Heart left ventricle (tissue), 16 donors: Measurements from ENCODE around the gene THSD4. TPM values are rescaled to one million over a fixed set of nuclear protein-coding genes. Genes with fewer than 3 reads are reported as not detected.

Experiments used
- ATAC-seq, 4 donors: fragments of 200-7000 bp; cut with Tn5 transposase; one replicate each; pipeline ENCODE4 v1.9.1; 2020 to 2022; ENCODE audit warnings: moderate library complexity in 4 of 4, mild to moderate bottlenecking in 3 of 4, moderate number of reproducible peaks in 1 of 4
- DNase-seq, 5 donors: peaks; one replicate each; pipeline ENCODE4 v3.0.0-alpha.2; 2020
- H3K27ac ChIP-seq, 12 donors: fragments of 200-600 bp; sonication (generic) in 4 of 12; one replicate each; pipeline versions ENCODE4 v1.5.0 to v1.8.0; 2016 to 2022; ENCODE audit warnings: mild to moderate bottlenecking in 2 of 12
- H3K27me3 ChIP-seq, 9 donors: fragments of 200-600 bp; sonication (generic) in 2 of 9; one replicate each; pipeline versions ENCODE4 v1.5.1 to v1.8.0; 2016 to 2022; ENCODE audit warnings: mild to moderate bottlenecking in 3 of 9
- H3K36me3 ChIP-seq, 9 donors: fragments of 200-600 bp; sonication (generic) in 2 of 9; one replicate each; pipeline versions ENCODE4 v1.5.0 to v1.8.0; 2018 to 2022; ENCODE audit warnings: mild to moderate bottlenecking in 2 of 9
- H3K4me1 ChIP-seq, 12 donors: fragments of 200-600 bp; sonication (generic) in 4 of 12; one replicate each; pipeline versions ENCODE4 v1.5.0 to v1.8.0; 2016 to 2022; ENCODE audit warnings: mild to moderate bottlenecking in 3 of 12
- H3K4me3 ChIP-seq, 12 donors: fragments of 200-600 bp; sonication (generic) in 4 of 12; one replicate each; pipeline versions ENCODE4 v1.5.0 to v1.8.0; 2017 to 2022; ENCODE audit warnings: mild to moderate bottlenecking in 9 of 12, moderate library complexity in 4 of 12
- H3K9me3 ChIP-seq, 12 donors: fragments of 200-600 bp; sonication (generic) in 4 of 12; one replicate each; pipeline versions ENCODE4 v1.5.0 to v1.8.0; 2016 to 2022; ENCODE audit warnings: mild to moderate bottlenecking in 1 of 12
- POLR2A ChIP-seq, 2 donors: fragments of 450-650 bp; IDR thresholded peaks; one replicate each; pipeline ENCODE4 v1.6.1; 2017; ENCODE audit warnings: antibody characterized with exemption in 2 of 2, mild to moderate bottlenecking in 2 of 2, moderate library complexity in 2 of 2
- WGBS, 4 donors: extraction: QIAGEN DNeasy Blood & Tissue Kit in 2 of 4; methylation state at CpG; one replicate each; pipeline versions ENCODE4 v1.1.5 to v1.1.7; 2013 to 2018; 5-methylcytosine and 5-hydroxymethylcytosine counted together
- intact Hi-C, 10 donors: fragments of 100-400 bp; cut with DNase I; formaldehyde crosslinking; loops; one replicate each; pipeline versions ENCODE4 v1.11.1 to v1.14.2; 2022
- polyA plus RNA-seq, 2 donors: library from polyadenylated mRNA; stranded (reverse); fragments of 200-250 nt; gene quantifications; one replicate each; pipeline ENCODE4 v1.2.3, GENCODE V29; 2013
- total RNA-seq, 9 donors: library from RNA; depleted of rRNA in 2 of 9; stranded (reverse); fragments of >200 nt in 2 of 9; fragmentation: NEBNext Ultra II Directional in 3 of 9; extraction: Animal tissue kit (Norgen Biotek cat#: 25700) in 3 of 9; gene quantifications; one replicate each; pipeline versions ENCODE4 v1.1.0 to v1.2.4, GENCODE V29; 2016 to 2023
- TF ChIP-seq, protein P1 (sequence below), 12 donors: fragments of 200-600 bp; sonication (generic) in 4 of 12; IDR thresholded peaks; one replicate each; pipeline versions ENCODE4 v1.5.0 to v1.8.0; 2018 to 2022; ENCODE audit warnings: antibody characterized with exemption in 12 of 12, mild to moderate bottlenecking in 5 of 12
- donor health status: ischemic (EF 13 %, LVEDD 7.1; RV severe dilation, severe dysfunction).
- donor health status: healthy with polysubstance abuse.
- donor health status: DM: no; HTN: yes; CAD: no.
- donor health status: DM: no; HTN: no; CAD: no.
- donor health status: ischemic (EF 25% LVEDD 6.9; RV normal size, moderate dysfunction).
- donor health status: ischemic (EF 25% LVEDD 5.7; RV mildly dilated, moderate dysfunction).
- donor health status: healthy.
- donor health status: DM: yes; HTN: yes; CAD: no.
- donor health status: ischemic (EF 35%, LVEDD 5.7; RV mildly dilated, moderate dysfunction).
- donor health status: nonischemic (EF 11% LVEDD 7.7; RV severe dilation, severe dysfunction).
- donor health status: DM: yes; HTN: yes; CAD: no.
- donor health status: PGD.
- donor health status: ischemic (EF 29% LVEDD 5.4; RV normal size, mild dysfunction).
- donor health status: nonischemic (EF 23%, LVEDD 6.1; RV moderate dilation, normal function).

THSD4 gene
- total and polyA plus RNA-seq, 11 donors = 32.6 to 206 (median 93.2) TPM

DNA sequence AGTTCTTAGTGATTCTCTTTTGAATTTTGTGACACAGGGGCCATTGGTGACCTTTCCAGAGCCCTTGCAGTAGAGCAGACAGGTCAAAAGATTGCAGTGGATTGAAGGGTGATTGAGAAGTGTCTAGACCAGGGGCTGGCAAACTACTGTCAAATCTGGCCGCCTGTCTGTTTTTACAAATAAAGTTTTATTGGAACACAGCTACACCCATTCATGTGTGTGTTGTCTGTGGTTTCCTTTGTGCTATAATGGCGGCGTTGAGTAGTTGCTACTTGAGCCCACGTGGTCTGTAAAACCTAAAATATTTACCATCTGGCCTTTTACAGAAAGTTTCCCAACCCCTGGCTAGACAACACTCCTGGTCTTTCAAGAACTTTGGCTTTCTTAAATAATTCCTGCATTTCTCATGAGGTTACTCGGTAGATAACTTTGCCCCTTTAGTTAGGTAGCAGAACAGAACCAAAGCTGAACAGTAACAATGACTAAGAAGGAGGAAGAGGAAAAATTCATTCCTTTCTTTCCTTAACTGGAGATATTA, 430.0 kb downstream of the THSD4 start:
- H3K4me1 ChIP-seq = peaks cover 0 to 37% (median 9%) of the 10 kb centered on the region in 12 donors
- H3K4me3 ChIP-seq = no peak overlapping the region
- 54 to 64% (median 59%) methylated on average over 5 of the region's 5 CpGs for WGBS, 4 donors
- intact Hi-C loops = loop anchor here in 1 of 10 donors (10.0 kb wide), 1 partner anchor 90 kb away; no protein-coding TSS in a partner anchor
- no peak for TF ChIP-seq POLR2A (IDR thresholded peaks at IDR 0.05)
- TF ChIP-seq, protein P1, sequence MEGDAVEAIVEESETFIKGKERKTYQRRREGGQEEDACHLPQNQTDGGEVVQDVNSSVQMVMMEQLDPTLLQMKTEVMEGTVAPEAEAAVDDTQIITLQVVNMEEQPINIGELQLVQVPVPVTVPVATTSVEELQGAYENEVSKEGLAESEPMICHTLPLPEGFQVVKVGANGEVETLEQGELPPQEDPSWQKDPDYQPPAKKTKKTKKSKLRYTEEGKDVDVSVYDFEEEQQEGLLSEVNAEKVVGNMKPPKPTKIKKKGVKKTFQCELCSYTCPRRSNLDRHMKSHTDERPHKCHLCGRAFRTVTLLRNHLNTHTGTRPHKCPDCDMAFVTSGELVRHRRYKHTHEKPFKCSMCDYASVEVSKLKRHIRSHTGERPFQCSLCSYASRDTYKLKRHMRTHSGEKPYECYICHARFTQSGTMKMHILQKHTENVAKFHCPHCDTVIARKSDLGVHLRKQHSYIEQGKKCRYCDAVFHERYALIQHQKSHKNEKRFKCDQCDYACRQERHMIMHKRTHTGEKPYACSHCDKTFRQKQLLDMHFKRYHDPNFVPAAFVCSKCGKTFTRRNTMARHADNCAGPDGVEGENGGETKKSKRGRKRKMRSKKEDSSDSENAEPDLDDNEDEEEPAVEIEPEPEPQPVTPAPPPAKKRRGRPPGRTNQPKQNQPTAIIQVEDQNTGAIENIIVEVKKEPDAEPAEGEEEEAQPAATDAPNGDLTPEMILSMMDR (IDR thresholded peaks at IDR 0.05) = no peak
- H3K36me3 ChIP-seq = no peaks in the 10 kb centered on the region
- ATAC-seq (no peak), DNase-seq (no peak)
- H3K27ac ChIP-seq = no peak overlapping the region
- no peaks in the 10 kb centered on the region for H3K27me3 ChIP-seq
- H3K9me3 ChIP-seq = no peaks in the 10 kb centered on the region

DNA sequence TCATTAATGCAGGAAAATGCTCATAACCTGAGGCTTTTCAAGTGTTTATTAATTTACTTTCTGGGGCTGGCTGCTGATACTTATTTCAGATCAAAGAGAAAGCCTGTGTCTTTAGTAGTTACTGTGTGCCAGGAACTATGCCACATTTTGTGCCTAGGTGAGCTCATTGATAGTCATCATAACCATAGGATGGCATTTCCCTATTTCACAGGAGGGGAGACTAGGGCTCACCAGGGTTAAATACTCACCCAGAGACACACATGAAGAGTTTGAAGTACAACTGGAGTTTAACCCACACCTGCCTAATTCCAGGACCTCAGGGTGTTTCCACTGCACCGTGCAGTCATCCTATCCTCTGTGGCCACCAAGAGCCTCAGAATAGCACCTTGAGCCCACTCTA, 430.7 kb downstream of the THSD4 start:
- Histone ChIP-seq H3K36me3 (no peaks in the 10 kb centered on the region), H3K27me3 (no peaks in the 10 kb centered on the region), H3K9me3 (no peaks in the 10 kb centered on the region), H3K4me3 (no peak overlapping the region), H3K4me1 (peaks cover 0 to 37% (median 9%) of the 10 kb centered on the region in 12 donors), H3K27ac (no peak overlapping the region)
- no peak for ATAC-seq
- DNase-seq = no peak
- WGBS, 4 donors = 72 to 80% (median 73%) methylated on average over 1 of the region's 1 CpG; no CpG with 5 or more reads in 1 of the 4 donors
- TF ChIP-seq, protein P1 (IDR thresholded peaks at IDR 0.05) = no peak
- TF ChIP-seq POLR2A (IDR thresholded peaks at IDR 0.05) = no peak
- intact Hi-C loops = loop anchor here in 1 of 10 donors (10.0 kb wide), 1 partner anchor 91 kb away; no protein-coding TSS in a partner anchor

DNA sequence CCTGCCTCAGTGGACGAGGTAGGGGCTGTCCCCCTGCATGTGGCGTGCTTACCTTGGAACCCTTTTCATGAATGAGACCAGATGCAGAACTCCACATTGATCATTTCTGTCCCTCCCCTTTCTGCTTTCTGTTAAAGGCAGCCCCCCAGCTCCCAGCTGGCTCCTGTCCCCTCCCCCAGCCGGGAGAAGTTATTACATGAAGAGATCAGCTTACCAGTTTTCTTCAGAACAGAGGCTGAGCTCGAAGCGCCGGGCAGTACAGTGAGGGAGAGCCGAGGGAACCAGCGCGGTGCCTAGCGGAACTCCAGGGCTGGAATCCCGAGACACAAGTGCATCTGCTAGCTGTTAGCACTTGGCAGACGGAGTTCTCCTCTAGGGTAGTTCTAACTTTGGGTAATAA, 431.7 kb downstream of the THSD4 start:
- no peaks in the 10 kb centered on the region for H3K27me3 ChIP-seq
- intact Hi-C loops = loop anchor here in 1 of 10 donors (10.0 kb wide), 1 partner anchor 92 kb away; no protein-coding TSS in a partner anchor
- ATAC-seq (peak; percentile 49 to 77 (median 70)), DNase-seq (peak; percentile 32 to 70 (median 58))
- H3K36me3 ChIP-seq = no peaks in the 10 kb centered on the region
- H3K4me3 ChIP-seq = peak overlapping the region in 3 of 12 donors; percentile 16 to 26 (median 25)
- H3K4me1 ChIP-seq = peaks cover 0 to 41% (median 9%) of the 10 kb centered on the region in 12 donors
- H3K27ac ChIP-seq = peak overlapping the region in 8 of 12 donors; percentile 11 to 79 (median 50)
- H3K9me3 ChIP-seq = no peaks in the 10 kb centered on the region
- TF ChIP-seq, protein P1 (IDR thresholded peaks at IDR 0.05) = no peak
- TF ChIP-seq POLR2A (IDR thresholded peaks at IDR 0.05) = no peak
- WGBS, 4 donors = 24 to 42% (median 33%) methylated on average over 12 of the region's 12 CpGs

DNA sequence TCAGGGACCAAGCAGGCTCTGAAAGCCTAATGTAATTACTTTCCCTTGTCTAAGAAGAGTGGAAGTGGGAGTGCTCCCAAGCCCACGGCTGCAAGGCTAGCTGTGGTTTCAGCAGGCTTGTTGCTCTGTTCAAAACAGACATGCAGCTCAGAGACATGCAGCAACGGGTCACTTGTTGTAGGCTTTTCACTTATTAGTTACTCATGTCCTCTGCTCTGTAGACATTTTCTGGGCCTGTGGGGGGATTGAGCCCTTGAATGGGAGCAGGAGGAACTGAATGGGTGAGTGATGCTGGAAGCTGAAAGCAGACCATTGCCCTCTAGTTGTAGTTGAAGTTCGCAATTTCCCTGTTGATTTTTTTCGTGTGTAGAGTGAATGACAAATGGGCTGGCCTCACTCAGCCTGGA, 433.1 kb downstream of the THSD4 start:
- no peaks in the 10 kb centered on the region for H3K9me3 ChIP-seq
- ATAC-seq = no peak
- TF ChIP-seq, protein P1 (IDR thresholded peaks at IDR 0.05) = no peak
- no peak for TF ChIP-seq POLR2A (IDR thresholded peaks at IDR 0.05)
- H3K4me3 ChIP-seq = no peak overlapping the region
- intact Hi-C loops = loop anchor here in 2 of 10 donors (2.0 to 10.0 kb wide), 2 partner anchors 48 to 94 kb away; no protein-coding TSS in a partner anchor
- DNase-seq = no peak
- H3K36me3 ChIP-seq = no peaks in the 10 kb centered on the region
- no peaks in the 10 kb centered on the region for H3K27me3 ChIP-seq
- 32 to 65% (median 45%) methylated on average over 4 of the region's 4 CpGs for WGBS, 4 donors
- H3K27ac ChIP-seq = peak overlapping the region in 7 of 12 donors; percentile 9 to 79 (median 50)
- peaks cover 0 to 41% (median 9%) of the 10 kb centered on the region in 12 donors for H3K4me1 ChIP-seq
